RWPE1 (cell line): ENCODE measurements around the gene STAG3.
"Not testable (repeated sequence)": the region's sequence is repeated elsewhere in the genome, so short reads cannot be mapped to it uniquely, and the experiment has no call there.

Experiments
- CTCF ChIA-PET: fragments of 350-600 bp; sonication (Branson Sonifier 250); formaldehyde crosslinking; extraction: SDS; loops from one replicate; lab custom pipeline; 2021; lab: Yijun Ruan, JAX
- POLR2A ChIA-PET: fragments of 400-600 bp; formaldehyde crosslinking; extraction: SDS; loops from one replicate; lab custom pipeline; 2020; ENCODE audit warnings: antibody characterized with exemption; ENCODE audit not compliant: low non-redundant PET; lab: Yijun Ruan, JAX
- DNase-seq: peaks from one replicate; pipeline ENCODE4 v3.0.0; 2012; ENCODE audit warnings: low spot score
- H3K27ac ChIP-seq: fragments of 450-650 bp; 2 replicates; pipeline ENCODE4 v1.5.1; 2017
- CTCF ChIP-seq: fragments of 450-650 bp; conservative IDR thresholded peaks from 2 replicates; pipeline ENCODE4 v1.5.1; 2017; ENCODE audit warnings: low read depth, mild to moderate bottlenecking

The STAG3 gene

GRCh38 chr7:100246121-100246864 is 68.6 kb downstream of the STAG3 start:
- POLR2A ChIA-PET, DNase-seq, CTCF ChIA-PET: not testable (repeated sequence)
- H3K27ac ChIP-seq = peak overlapping the region; percentile 35

GRCh38 chr7:100246865-100247137 is 69.1 kb downstream of the STAG3 start:
- peak overlapping the region; percentile 74 for H3K27ac ChIP-seq
- POLR2A ChIA-PET = interaction anchor here (0.6 kb wide), 1 partner anchor 144 kb away, joined by 4 read pairs; no protein-coding TSS in a partner anchor
- DNase-seq, CTCF ChIA-PET: not testable (repeated sequence)

GRCh38 chr7:100247152-100247757 is 69.5 kb downstream of the STAG3 start:
- peak; percentile 95 for DNase-seq
- H3K27ac ChIP-seq = peak overlapping the region; percentile 74
- POLR2A ChIA-PET = interaction anchor here (0.6 kb wide), 1 partner anchor 145 kb away, joined by 4 read pairs; no protein-coding TSS in a partner anchor
- no peak for TF ChIP-seq CTCF
- CTCF ChIA-PET = no interaction called here

- ChIA-PET POLR2A (no interaction called here), CTCF (interaction anchor here (0.6 kb wide), 1 partner anchor 335 kb away, joined by 3 read pairs; no protein-coding TSS in a partner anchor)
- no peak for TF ChIP-seq CTCF
- H3K27ac ChIP-seq = peak overlapping the region; percentile 74
- no peak for DNase-seq
Observed at GRCh38 chr7:100248483-100248882, 70.8 kb downstream of the STAG3 start.

- H3K27ac ChIP-seq = no peak overlapping the region
- POLR2A ChIA-PET = no interaction called here
- no peak for DNase-seq
- CTCF ChIA-PET = no interaction called here
- TF ChIP-seq CTCF = no peak
Observed at GRCh38 chr7:100257017-100257416, 79.3 kb downstream of the STAG3 start.

GRCh38 chr7:100259984-100260383 is 82.3 kb downstream of the STAG3 start:
- CTCF ChIA-PET = not testable (repeated sequence)

GRCh38 chr7:100262896-100263295 is 85.2 kb downstream of the STAG3 start:
- CTCF ChIA-PET = interaction anchor here (0.6 to 0.7 kb wide), 2 partner anchors 284 to 730 kb away, joined by 3 read pairs; no protein-coding TSS in a partner anchor
- H3K27ac ChIP-seq, DNase-seq: not testable (repeated sequence)
- POLR2A ChIA-PET = interaction anchor here (0.7 kb wide), 2 partner anchors 8 to 102 kb away, joined by 5 to 11 read pairs; no protein-coding TSS in a partner anchor

More at GRCh38 chr7:100259984-100260383, 82.3 kb downstream of the STAG3 start:
- DNase-seq, H3K27ac ChIP-seq, POLR2A ChIA-PET: not testable (repeated sequence)
